Activated T-helper 17 cell treated with anti-CD3 and anti-CD28 coated beads, Interleukin-2, amount 50 U/mL, for 72 hours (primary cell): ENCODE measurements around the gene SPIN1. TPM values are rescaled to one million over a fixed set of nuclear protein-coding genes. Genes with fewer than 3 reads are reported as not detected.

Experiments used
- ATAC-seq: fragments of 150-1000 bp; cut with Tn5 transposase; replicated peaks from 2 replicates; pipeline ENCODE4 v1.10.0; 2021; ENCODE audit warnings: mild to moderate bottlenecking, moderate library complexity
- H3K27ac Mint-ChIP-seq: one replicate; pipeline ENCODE4 v1.8.0; 2022; ENCODE audit warnings: mixed read lengths
- H3K27me3 Mint-ChIP-seq: one replicate; pipeline ENCODE4 v1.8.0; 2022; ENCODE audit warnings: mixed read lengths
- H3K36me3 Mint-ChIP-seq: one replicate; pipeline ENCODE4 v1.8.0; 2022; ENCODE audit warnings: low read depth, mild to moderate bottlenecking, mixed read lengths
- H3K4me1 Mint-ChIP-seq: one replicate; pipeline ENCODE4 v1.8.0; 2022; ENCODE audit warnings: mixed read lengths
- H3K4me3 Mint-ChIP-seq: one replicate; pipeline ENCODE4 v1.8.0; 2022; ENCODE audit warnings: mild to moderate bottlenecking, mixed read lengths
- H3K9me3 Mint-ChIP-seq: one replicate; pipeline ENCODE4 v1.8.0; 2022; ENCODE audit warnings: mixed read lengths
- total RNA-seq, 2 donors: library from RNA; stranded (reverse); gene quantifications; one replicate each; pipeline ENCODE4 v1.2.3, GENCODE V29; 2022

SPIN1 gene
- total RNA-seq, 2 donors from 2014 or later: 22.3 to 26.5 TPM

DNA sequence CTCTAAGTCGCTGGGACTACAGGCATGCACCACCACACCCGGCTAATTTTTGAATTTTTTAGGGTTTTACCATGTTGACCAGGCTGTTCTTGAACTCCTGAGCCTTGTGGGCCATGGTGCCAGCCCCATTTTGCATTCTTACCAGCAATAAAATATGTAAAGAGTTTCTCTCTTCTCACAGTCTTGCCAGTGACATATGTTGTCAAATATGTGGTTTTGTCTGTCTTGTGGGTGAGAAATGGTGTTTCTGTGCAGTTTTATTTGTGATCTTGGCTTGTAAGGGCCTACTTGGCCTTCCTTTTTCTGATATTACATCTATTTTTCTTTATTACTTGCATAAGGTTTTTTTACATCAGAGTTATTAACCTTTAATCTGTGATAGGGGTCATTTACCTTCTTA lies 47.1 kb downstream of the SPIN1 start:
- Mint-ChIP-seq H3K9me3 (peaks cover 4% of the 10 kb centered on the region), H3K4me3 (no peak overlapping the region), H3K36me3 (peaks cover 70% of the 10 kb centered on the region), H3K27me3 (no peaks in the 10 kb centered on the region), H3K4me1 (peaks cover 21% of the 10 kb centered on the region), H3K27ac (peak overlapping the region; percentile 50)
- ATAC-seq: peak; percentile 21

DNA sequence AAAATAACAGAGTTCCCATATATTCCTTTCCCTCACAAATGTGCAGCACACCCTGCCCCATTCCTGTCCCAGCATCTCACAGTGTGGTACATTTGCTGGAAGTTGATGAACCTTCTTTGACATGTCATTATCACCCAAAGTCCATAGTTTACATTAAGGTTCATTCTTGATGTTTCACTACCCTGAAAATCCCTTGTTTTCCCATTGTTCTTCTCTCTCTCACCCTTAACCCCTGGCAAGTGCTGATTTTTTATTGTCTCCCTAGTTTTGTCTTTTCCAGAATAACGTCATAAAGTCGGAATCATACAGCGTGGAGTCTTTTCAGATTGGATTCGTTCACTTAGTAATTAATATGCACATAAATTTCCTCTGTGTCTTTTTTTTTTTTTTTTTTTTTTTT lies 48.1 kb downstream of the SPIN1 start:
- Mint-ChIP-seq H3K27ac (no peak overlapping the region), H3K4me1 (peaks cover 21% of the 10 kb centered on the region), H3K36me3 (peaks cover 65% of the 10 kb centered on the region)

DNA sequence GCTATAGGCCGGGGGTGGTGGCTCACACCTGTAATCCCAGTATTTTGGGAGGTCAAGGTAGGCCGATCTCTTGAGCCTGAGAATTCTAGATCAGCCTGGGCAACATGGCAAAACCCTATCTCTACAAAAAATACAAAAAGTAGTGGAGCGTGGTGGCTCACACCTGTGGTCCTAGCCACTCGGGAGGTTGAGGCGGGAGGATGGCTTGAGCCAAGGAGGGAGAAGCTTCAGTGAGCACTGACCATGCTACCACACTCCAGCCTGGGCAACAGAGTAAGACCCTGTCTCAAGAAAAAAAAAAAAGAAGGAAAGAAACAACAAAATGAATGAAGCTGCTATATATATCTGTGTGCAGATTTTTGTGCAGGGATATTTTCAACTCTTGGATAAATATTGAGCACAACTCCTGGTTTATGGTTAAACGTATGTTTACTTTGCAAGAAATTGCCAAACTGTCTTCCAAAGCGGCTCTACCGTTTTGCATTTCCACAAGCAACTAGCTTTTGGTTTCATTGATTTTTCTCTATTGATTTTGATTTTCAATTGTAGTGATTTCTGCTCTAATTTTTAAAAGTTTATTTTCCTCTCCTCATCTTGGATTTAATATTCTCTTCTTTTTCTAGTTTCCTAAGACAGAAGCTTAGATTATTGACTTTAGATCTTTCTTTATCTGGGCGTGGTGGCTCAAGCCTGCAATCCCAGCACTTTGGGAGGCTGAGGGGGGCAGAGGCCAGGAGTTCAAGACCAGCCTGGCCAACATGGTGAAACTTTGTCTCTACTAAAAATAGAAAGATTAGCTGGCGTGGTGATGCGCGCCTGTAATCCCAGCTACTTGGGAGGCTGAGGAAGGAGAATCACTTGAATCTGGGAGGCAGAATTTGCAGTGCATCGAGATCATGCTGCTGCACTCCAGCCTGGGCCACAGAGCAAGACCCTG lies 49.2 kb downstream of the SPIN1 start:
- Mint-ChIP-seq H3K4me3 (no peak overlapping the region), H3K9me3 (peaks cover 4% of the 10 kb centered on the region), H3K27ac (no peak overlapping the region), H3K27me3 (no peaks in the 10 kb centered on the region), H3K4me1 (peaks cover 21% of the 10 kb centered on the region), H3K36me3 (peaks cover 66% of the 10 kb centered on the region)
- ATAC-seq: no peak

More for the DNA sequence above, 48.1 kb downstream of the SPIN1 start:
- no peak for ATAC-seq
- Mint-ChIP-seq H3K27me3 (no peaks in the 10 kb centered on the region), H3K9me3 (peaks cover 4% of the 10 kb centered on the region), H3K4me3 (no peak overlapping the region)

DNA sequence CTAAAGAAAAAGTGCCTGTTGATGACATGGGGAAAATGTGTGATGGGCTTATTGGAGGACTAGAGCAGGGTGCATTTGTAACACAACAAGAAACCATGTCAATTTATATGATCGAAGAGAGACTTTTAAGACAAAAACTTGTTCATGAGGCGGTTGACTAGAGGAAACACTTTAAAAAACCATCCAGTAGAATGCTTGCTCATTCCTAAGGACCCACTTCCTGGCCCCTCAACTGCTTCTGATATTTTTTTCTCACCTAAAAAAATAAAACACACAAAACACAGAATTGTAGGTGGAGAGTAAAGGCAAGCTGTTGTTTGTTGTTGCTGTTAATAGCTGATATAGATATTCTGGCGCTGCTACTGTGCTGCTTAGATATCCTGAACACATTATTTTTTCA lies 50.6 kb downstream of the SPIN1 start:
- peaks cover 58% of the 10 kb centered on the region for H3K36me3 Mint-ChIP-seq
- no peaks in the 10 kb centered on the region for H3K9me3 Mint-ChIP-seq
- H3K4me3 Mint-ChIP-seq: no peak overlapping the region
- no peak for ATAC-seq
- peaks cover 14% of the 10 kb centered on the region for H3K4me1 Mint-ChIP-seq
- no peaks in the 10 kb centered on the region for H3K27me3 Mint-ChIP-seq
- H3K27ac Mint-ChIP-seq: no peak overlapping the region

DNA sequence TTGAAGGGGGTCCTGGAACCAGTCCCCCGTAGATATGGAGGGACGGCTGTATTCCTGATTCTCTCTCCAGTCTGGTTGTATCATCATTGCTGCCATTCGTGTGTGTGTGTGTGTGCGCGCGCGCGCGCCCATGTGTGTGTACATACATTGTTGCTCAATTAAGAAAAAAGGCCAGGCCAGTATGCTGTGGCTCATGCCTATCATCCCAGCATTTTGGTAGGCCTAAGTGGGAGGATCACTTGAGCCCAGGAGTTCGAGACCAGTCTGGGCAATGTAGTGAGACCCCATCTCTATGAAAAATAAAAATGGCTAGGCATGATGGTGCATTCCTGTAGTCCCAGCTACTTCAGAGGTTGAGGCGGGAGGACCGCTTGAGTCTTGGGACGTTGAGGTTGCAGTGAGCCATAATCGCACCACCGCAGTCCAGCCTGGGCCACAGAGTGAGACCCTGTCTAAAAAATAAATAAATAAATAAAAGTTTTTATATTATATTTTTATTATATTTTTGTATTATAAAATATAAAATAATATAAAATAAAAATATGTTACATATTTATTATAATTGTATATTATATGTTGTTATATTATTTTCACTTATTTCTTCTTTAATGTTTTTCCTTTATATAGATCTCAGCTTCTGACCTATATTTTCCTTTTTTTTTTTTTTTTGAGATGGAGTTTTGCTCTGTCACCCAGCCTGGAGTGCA lies 53.2 kb downstream of the SPIN1 start:
- Mint-ChIP-seq H3K9me3 (no peaks in the 10 kb centered on the region), H3K27me3 (no peaks in the 10 kb centered on the region), H3K36me3 (peaks cover 43% of the 10 kb centered on the region), H3K4me1 (peaks cover 11% of the 10 kb centered on the region), H3K4me3 (no peak overlapping the region), H3K27ac (no peak overlapping the region)
- ATAC-seq: no peak

DNA sequence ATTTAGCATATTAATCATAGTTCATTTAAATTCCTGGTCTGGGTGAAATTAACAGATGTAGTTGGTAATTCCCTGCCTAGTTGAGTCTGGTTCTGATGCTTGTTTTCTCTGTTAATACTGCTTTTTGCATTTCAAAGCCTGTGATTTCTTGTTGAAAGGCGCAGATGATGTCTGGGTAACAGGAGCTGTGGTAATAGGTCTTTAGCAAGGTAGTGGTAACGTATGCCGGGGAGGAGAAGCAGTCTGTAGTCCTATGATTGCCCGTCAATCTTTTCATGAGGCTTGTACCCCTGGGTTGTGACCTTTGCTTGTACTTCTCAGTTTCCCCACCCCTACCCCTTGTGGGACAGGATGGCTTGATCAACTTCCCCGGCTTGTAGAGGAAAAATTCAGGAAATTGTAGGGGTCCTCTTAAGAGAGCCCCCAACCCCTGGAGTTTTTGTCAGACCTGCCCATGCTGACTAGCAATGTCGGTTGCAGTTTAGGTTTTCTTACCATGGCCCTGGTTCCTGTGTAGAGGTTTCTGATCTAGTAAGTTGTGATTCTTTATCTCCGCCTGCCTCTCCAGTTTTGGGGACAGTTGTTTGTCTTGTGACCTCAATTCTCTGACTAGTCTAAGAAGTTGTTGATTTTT lies 55.4 kb downstream of the SPIN1 start:
- Mint-ChIP-seq H3K4me3 (no peak overlapping the region), H3K4me1 (peaks cover 16% of the 10 kb centered on the region), H3K9me3 (no peaks in the 10 kb centered on the region), H3K27ac (no peak overlapping the region), H3K27me3 (no peaks in the 10 kb centered on the region), H3K36me3 (peaks cover 31% of the 10 kb centered on the region)
- no peak for ATAC-seq

DNA sequence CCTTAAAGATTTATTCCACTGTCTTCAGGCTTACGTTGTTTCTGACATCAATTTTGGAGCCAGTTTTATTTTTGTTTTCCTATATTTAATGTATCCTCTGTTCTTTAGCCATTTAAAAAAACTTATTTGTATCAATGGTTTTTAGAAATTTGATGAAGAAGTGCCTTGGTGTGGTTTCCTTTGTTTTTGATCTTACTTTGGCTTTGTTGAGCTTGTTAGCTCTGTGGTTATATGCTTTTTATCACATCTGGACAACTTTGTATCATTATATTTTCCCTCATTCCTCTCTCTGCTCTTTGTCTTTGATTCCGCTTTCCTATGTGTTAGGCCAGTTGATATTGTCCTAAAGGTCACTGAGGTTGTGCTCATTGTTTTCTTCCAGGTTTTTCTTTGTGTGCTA lies 58.5 kb downstream of the SPIN1 start:
- Mint-ChIP-seq H3K9me3 (no peaks in the 10 kb centered on the region), H3K27ac (no peak overlapping the region), H3K36me3 (peaks cover 49% of the 10 kb centered on the region), H3K4me3 (no peak overlapping the region), H3K27me3 (no peaks in the 10 kb centered on the region), H3K4me1 (peaks cover 22% of the 10 kb centered on the region)
- ATAC-seq: no peak

DNA sequence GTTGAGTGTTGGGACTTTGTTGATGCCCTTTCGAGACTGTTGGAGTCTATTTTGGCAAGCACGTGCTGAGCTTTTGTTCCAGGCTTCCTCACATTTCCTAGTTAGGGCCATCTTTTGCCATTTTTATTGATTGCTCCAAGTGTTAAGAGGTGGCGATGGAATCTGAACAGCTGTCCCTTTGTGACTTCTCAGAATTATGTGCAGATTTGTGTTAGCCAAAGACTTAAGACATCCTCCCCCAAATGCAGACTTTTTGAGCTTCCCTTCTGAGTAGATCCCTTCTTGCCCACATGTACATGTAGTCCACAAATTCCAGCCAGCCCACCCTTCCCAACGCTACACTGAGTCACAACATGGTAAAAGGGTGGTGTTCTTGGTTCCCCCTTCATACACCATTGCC lies 59.2 kb downstream of the SPIN1 start:
- Mint-ChIP-seq H3K9me3 (no peaks in the 10 kb centered on the region), H3K36me3 (peaks cover 42% of the 10 kb centered on the region), H3K27ac (no peak overlapping the region), H3K4me1 (peaks cover 22% of the 10 kb centered on the region), H3K27me3 (no peaks in the 10 kb centered on the region), H3K4me3 (no peak overlapping the region)
- no peak for ATAC-seq

DNA sequence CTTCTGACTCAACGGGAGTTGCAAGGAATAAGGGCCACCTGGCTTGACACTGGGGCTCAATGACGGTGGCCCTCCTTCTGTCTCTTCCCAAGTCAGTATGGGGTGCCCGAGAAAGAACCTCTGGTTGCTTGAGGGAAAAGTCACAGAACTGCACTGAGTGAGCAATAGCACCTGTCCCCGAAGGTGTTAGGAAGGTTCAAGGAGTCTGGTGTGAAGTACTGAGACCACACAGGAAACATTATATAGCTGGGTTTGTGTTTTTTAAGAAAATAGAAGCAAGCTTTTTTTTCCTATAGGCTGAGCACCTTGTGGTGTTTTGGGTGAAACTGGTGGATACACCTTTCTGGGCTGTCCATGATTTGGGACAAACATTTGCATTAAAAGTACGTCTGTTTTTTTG lies 62.9 kb downstream of the SPIN1 start:
- H3K27me3 Mint-ChIP-seq: no peaks in the 10 kb centered on the region
- peaks cover 37% of the 10 kb centered on the region for H3K36me3 Mint-ChIP-seq
- no peaks in the 10 kb centered on the region for H3K9me3 Mint-ChIP-seq
- H3K27ac Mint-ChIP-seq: no peak overlapping the region
- ATAC-seq: no peak
- peaks cover 19% of the 10 kb centered on the region for H3K4me1 Mint-ChIP-seq
- H3K4me3 Mint-ChIP-seq: no peak overlapping the region

DNA sequence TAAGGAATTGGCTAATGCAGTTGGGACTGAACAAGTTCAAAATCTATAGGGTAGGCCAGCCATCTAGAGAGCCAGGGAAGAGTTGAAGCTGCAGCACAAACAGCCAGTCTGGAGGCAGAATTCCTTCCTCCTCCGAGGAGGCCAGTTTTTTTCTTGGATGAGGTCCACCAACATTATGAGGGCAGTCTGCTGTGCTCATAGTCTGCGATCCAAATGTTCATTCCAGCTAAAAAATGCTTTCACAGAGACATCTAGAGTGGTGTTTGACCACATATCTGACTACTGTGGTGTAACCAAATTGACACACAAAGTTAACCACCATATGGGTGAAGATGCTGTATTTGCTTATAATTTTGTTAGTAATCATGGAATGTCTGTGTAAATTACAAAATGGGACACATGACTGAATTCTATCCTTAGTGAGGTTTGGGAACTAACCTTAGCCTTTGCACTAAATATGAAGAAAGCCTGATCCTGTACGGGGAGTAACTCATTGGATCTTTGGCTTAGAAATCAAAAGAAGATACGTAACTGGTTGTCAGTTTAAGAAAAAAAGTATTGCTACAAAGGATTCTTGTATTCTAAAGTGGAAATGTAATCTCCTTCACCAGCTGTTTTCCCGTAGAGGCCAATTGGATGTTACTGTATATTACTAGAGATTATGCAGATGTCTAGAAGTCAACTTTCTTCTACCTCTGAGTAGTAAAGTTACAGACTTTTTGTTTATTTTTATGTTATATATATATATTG lies 70.6 kb downstream of the SPIN1 start:
- Mint-ChIP-seq H3K27me3 (no peaks in the 10 kb centered on the region), H3K9me3 (no peaks in the 10 kb centered on the region), H3K4me3 (no peak overlapping the region), H3K4me1 (peaks cover 11% of the 10 kb centered on the region), H3K36me3 (peaks cover 34% of the 10 kb centered on the region), H3K27ac (no peak overlapping the region)
- no peak for ATAC-seq

DNA sequence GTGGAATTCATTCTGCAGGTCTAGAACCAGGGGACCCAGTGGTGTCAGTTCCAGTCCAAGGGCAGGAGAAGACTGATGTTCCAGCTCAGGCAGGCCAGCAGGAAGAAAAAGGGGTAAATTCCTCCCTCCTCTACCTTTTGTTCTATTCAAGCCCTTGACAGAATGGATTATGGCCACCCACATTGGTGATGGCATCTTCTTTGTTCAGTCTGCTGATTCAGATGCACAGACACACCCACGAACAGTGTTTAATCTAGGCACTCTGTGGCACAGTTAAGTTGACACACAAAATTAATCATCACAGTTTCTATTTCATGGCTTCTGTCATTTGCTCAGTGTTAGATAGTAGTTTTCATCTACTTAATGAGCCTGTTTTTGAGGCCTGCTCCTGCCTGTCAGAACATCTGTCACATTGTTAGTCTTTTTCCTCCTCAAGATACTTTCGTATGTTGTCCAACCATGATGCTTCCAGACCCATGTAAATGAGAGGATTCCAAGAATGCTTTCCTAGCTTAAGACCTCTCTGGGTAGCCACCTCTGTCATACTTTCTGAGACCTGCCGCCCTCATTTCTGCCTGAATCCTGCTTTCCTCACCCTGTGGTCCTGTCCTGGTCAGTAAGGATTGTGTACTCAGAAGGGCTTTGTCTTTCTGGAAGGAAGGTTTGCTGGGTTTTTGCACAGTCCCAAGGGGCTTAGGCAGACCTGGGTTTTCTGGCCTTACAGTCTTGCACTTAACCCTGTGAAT lies 72.5 kb downstream of the SPIN1 start:
- H3K9me3 Mint-ChIP-seq: no peaks in the 10 kb centered on the region
- no peaks in the 10 kb centered on the region for H3K27me3 Mint-ChIP-seq
- peaks cover 43% of the 10 kb centered on the region for H3K36me3 Mint-ChIP-seq
- H3K27ac Mint-ChIP-seq: peak overlapping the region; percentile 82
- peaks cover 11% of the 10 kb centered on the region for H3K4me1 Mint-ChIP-seq
- peak; percentile 99 for ATAC-seq
- H3K4me3 Mint-ChIP-seq: peak overlapping the region; percentile 32

DNA sequence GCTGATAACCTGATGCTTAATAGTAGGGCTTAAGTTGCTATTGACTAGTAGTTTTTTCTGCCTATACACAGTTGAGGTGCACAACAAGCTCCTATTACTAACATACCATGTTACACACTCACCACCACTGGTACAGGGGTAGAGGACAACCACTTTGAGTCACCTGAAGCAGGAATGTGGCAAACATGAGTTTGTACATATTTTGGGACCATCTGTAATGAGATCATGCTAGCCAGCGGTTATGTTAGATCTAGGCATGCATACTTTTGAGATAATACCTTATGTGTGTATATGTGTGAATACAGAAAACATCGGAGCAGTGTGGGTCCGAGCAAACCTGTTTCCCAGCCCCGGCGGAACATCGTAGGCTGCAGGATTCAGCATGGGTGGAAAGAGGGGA lies 73.9 kb downstream of the SPIN1 start:
- Mint-ChIP-seq H3K36me3 (peaks cover 35% of the 10 kb centered on the region), H3K9me3 (no peaks in the 10 kb centered on the region), H3K27me3 (no peaks in the 10 kb centered on the region), H3K27ac (no peak overlapping the region), H3K4me1 (peaks cover 11% of the 10 kb centered on the region), H3K4me3 (no peak overlapping the region)
- ATAC-seq: no peak

DNA sequence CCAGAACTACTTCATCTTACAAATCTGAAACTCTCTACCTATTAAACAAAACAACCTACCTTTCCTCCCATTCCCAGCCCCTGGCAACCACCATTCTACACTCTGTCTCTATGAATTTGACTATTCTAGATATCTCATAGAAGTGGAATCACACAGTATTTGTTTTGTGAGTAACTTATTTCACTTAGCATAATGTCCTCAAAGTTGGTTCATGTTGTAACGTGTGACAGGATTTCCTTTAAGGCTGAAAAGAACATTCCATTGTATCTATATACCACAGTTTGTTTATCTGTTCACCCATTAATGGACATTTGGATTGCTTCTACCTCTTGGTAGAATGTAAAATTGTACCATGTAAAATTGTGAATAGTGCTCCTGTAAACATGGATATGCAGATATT lies 76.6 kb downstream of the SPIN1 start:
- Mint-ChIP-seq H3K4me3 (no peak overlapping the region), H3K4me1 (peaks cover 13% of the 10 kb centered on the region), H3K9me3 (no peaks in the 10 kb centered on the region), H3K27me3 (no peaks in the 10 kb centered on the region), H3K27ac (no peak overlapping the region), H3K36me3 (peaks cover 62% of the 10 kb centered on the region)
- ATAC-seq: no peak
